K562 (cell line): Measurements from ENCODE around the gene PTPN14. TPM values are rescaled to one million over a fixed set of nuclear protein-coding genes. Genes with fewer than 3 reads are reported as not detected.

Experiments
- ATAC-seq: fragments of 200-7000 bp; cut with Tn5 transposase; 3 replicates; pipeline ENCODE4 v1.9.1; 2020; ENCODE audit warnings: moderate library complexity
- BruUV-seq: library from RNA; stranded (reverse); fragments of 400-500 nt; replicated peaks from 2 replicates; lab custom pipeline; 2021; lab: Mats Ljungman, UMichigan
- CTCF ChIA-PET: fragments of 300-600 bp; formaldehyde crosslinking; extraction: SDS; loops from one replicate; lab custom pipeline; 2021; ENCODE audit warnings: low intra/inter-chr PET ratio; lab: Yijun Ruan, JAX
- POLR2A ChIA-PET: fragments of 300-600, 350-650 bp; sonication (Branson Sonifier 250); formaldehyde crosslinking; extraction: SDS; loops from one replicate; lab custom pipeline; 2021; ENCODE audit warnings: antibody characterized with exemption, inconsistent platforms; lab: Yijun Ruan, JAX
- DNase-seq, 4 experiments: peaks; one replicate each; pipeline versions ENCODE4 v3.0.0 to v3.0.0-alpha.2; 2011 to 2018; ENCODE audit warnings: low spot score in 3 of 4, mixed read lengths in 3 of 4; ENCODE audit errors: extremely low read depth in 1 of 4
- FAIRE-seq: peaks from 2 replicates; lab custom pipeline; 2011; peaks lifted over from hg19 to GRCh38; lab: Jason Lieb, UNC
- H2AFZ ChIP-seq: 2 replicates; pipeline ENCODE4 v1.6.0; 2011; ENCODE audit warnings: low read depth, low read length, control low read depth, inconsistent platforms
- H3K27ac ChIP-seq: fragments of 200-600 bp; 3 replicates; pipeline ENCODE4 v1.8.0; 2011; ENCODE audit warnings: low read depth, mild to moderate bottlenecking, control low read depth, inconsistent platforms, low read length, moderate library complexity, mixed read lengths; ENCODE audit errors: extremely low read depth
- H3K27me3 ChIP-seq, 2 experiments: fragments of 300-600 bp in 1 of 2; 2 replicates in 1 of 2; 3 replicates in 1 of 2; pipeline versions ENCODE4 v1.6.0 to v1.8.0; 2011; ENCODE audit warnings: inconsistent platforms in 2 of 2, low read length in 2 of 2, mild to moderate bottlenecking in 1 of 2, mixed read lengths in 1 of 2, moderate library complexity in 1 of 2; ENCODE audit not compliant: control insufficient read depth in 2 of 2, insufficient read depth in 2 of 2
- H3K36me3 ChIP-seq: fragments of 300-600 bp; 3 replicates; pipeline ENCODE4 v1.8.0; 2011; ENCODE audit warnings: mild to moderate bottlenecking, low read length, inconsistent platforms; ENCODE audit not compliant: control insufficient read depth, insufficient read depth
- H3K4me1 ChIP-seq, 2 experiments: fragments of 200-600 bp in 1 of 2; replicated peaks in 1 of 2; 2 replicates in 1 of 2; 3 replicates in 1 of 2; pipeline versions ENCODE4 v1.5.1 to v1.8.0; 2011; ENCODE audit warnings: inconsistent platforms in 2 of 2, low read length in 2 of 2, mild to moderate bottlenecking in 1 of 2, mixed read lengths in 1 of 2, moderate library complexity in 1 of 2; ENCODE audit not compliant: control insufficient read depth in 2 of 2, insufficient read depth in 2 of 2
- H3K4me2 ChIP-seq: 2 replicates; pipeline ENCODE4 v1.6.1; 2011; ENCODE audit warnings: low read length, control low read depth, inconsistent platforms, mixed read lengths; ENCODE audit not compliant: insufficient read depth
- H3K4me3 ChIP-seq: fragments of 200-600 bp; sonication (generic), shearing (Covaris generic); 2 replicates; pipeline ENCODE4 v1.5.1; 2016; ENCODE audit warnings: control low read depth, inconsistent platforms
- H3K79me2 ChIP-seq: fragments of 200-600 bp; 3 replicates; pipeline ENCODE4 v1.8.0; 2011; ENCODE audit warnings: low read length, inconsistent platforms; ENCODE audit not compliant: control insufficient read depth, insufficient read depth
- H3K9ac ChIP-seq, 2 experiments: 2 replicates each; pipeline versions ENCODE4 v1.6.0 to v1.6.1; 2011; ENCODE audit warnings: low read depth in 2 of 2, low read length in 2 of 2, control low read depth in 1 of 2, inconsistent platforms in 1 of 2, mild to moderate bottlenecking in 1 of 2, mixed read lengths in 1 of 2; ENCODE audit not compliant: insufficient read depth in 1 of 2
- H3K9me1 ChIP-seq: one replicate; pipeline ENCODE4 v1.6.0; 2011; ENCODE audit warnings: inconsistent platforms, mild to moderate bottlenecking, low read length, moderate library complexity; ENCODE audit not compliant: control insufficient read depth, insufficient read depth
- H3K9me3 ChIP-seq: replicated peaks from 2 replicates; pipeline ENCODE4 v1.5.1; 2011; ENCODE audit warnings: low read depth, low read length, inconsistent platforms; ENCODE audit not compliant: control insufficient read depth, insufficient read depth
- H4K20me1 ChIP-seq: replicated peaks from 2 replicates; pipeline ENCODE4 v1.6.1; 2011; ENCODE audit warnings: low read length, inconsistent platforms, mixed read lengths; ENCODE audit not compliant: control insufficient read depth, insufficient read depth
- FOSL1 ChIP-seq: fragments of 200-800 bp; sonication (Bioruptor generic); conservative IDR thresholded peaks from 2 replicates; pipeline ENCODE4 v1.6.1; 2016; ENCODE audit warnings: missing genetic modification characterization, missing compliant biosample characterization
- KDM5B ChIP-seq: fragments of 200-600 bp; sonication (generic); IDR thresholded peaks from 2 replicates; pipeline ENCODE4 v1.6.1; 2012; ENCODE audit warnings: low read depth, mild to moderate bottlenecking, moderate library complexity, low read length, control low read depth, inconsistent platforms; ENCODE audit not compliant: insufficient replicate concordance
- RFX7 ChIP-seq: fragments of 250-450 bp; sonication (Bioruptor Pico); IDR thresholded peaks from 2 replicates; pipeline ENCODE4 v1.5.1; 2021; ENCODE audit warnings: mild to moderate bottlenecking
- TCF3 ChIP-seq: sonication (generic); formaldehyde crosslinking; IDR thresholded peaks from 2 replicates; pipeline ENCODE4 v1.4.0; 2020; ENCODE audit warnings: mild to moderate bottlenecking, missing genetic modification reagents
- UBTF ChIP-seq, 2 experiments: IDR thresholded peaks; 2 replicates each; pipeline ENCODE4 v1.6.1; 2012; ENCODE audit warnings: improper control_type of control experiment in 2 of 2, low read depth in 2 of 2, low read length in 2 of 2, borderline replicate concordance in 1 of 2
- WGBS: fragments of 100-300 bp; shearing (Covaris generic); methylation state at CpG from one replicate; pipeline ENCODE4 v1.1.6; 2016; ENCODE audit warnings: low coverage, mixed read lengths; ENCODE audit not compliant: insufficient coverage; ENCODE audit errors: missing lambda C conversion rate; 5-methylcytosine and 5-hydroxymethylcytosine counted together
- in situ Hi-C: fragments of 300-500 bp; cut with MboI; formaldehyde crosslinking; loops from 4 replicates; pipeline ENCODE4 v1.15.0; 2018; ENCODE audit warnings: inconsistent platforms, mixed read lengths
- intact Hi-C: fragments of 100-400 bp; cut with micrococcal nuclease; formaldehyde crosslinking; loops from 2 replicates; pipeline ENCODE4 v1.14.2; 2022
- polyA plus RNA-seq, 8 experiments: library from polyadenylated mRNA; depleted of rRNA in 4 of 8; stranded (reverse) in 5 of 8; unstranded in 3 of 8; fragments of >200 nt; fragmentation: Nextera tagmentation in 2 of 8; fragmentation: Illumina TruSeq in 1 of 8; extraction: Ambion mirVana in 2 of 8; extraction: Trizol in 1 of 8; gene quantifications; 2 replicates each; pipeline versions ENCODE4 v1.2.1 to v1.2.3, GENCODE V29; 2011 to 2014; ENCODE audit warnings: inconsistent platforms in 1 of 8, missing spikeins in 1 of 8
- total RNA-seq, 7 experiments: library from RNA; depleted of rRNA in 6 of 7; stranded (reverse); fragments of >200 nt in 6 of 7; fragmentation: Illumina TruSeq in 2 of 7; extraction: Trizol in 2 of 7; gene quantifications; 2 replicates each; pipeline versions ENCODE4 v1.2.1 to v1.2.3, GENCODE V29; 2011 to 2021; ENCODE audit warnings: low replicate concordance in 1 of 7
- TF ChIP-seq, protein P1 (sequence below): fragments of 250-450 bp; sonication (Bioruptor Pico); IDR thresholded peaks from 2 replicates; pipeline ENCODE4 v1.5.0; 2021

PTPN14 gene
- total and polyA plus RNA-seq, 9 of the 15 experiments (the other 6 are each of a cell fraction or from before 2014, with no cell fraction given): 0.01 to 0.29 (median 0.04) TPM; not detected in 6

- in situ Hi-C loops: no loop called here
- CTCF ChIA-PET: no interaction called here
- H3K9me3 ChIP-seq: peaks cover 6% of the 10 kb centered on the region; the same call in 1 of the 2 replicates
Measured at GRCh38 chr1:214349008-214349407, 202.4 kb downstream of the PTPN14 start.

More at GRCh38 chr1:214349008-214349407, 202.4 kb downstream of the PTPN14 start:
- no peaks in the 10 kb centered on the region for H4K20me1 ChIP-seq
- no peak overlapping the region for H2AFZ ChIP-seq
- no peak overlapping the region for H3K9ac ChIP-seq
- no peaks in the 10 kb centered on the region for H3K36me3 ChIP-seq
- no peak overlapping the region for H3K27ac ChIP-seq
- H3K4me1 ChIP-seq: no peaks in the 10 kb centered on the region
- no peaks in the 10 kb centered on the region for H3K9me1 ChIP-seq
- FAIRE-seq: no peak
- no peak for DNase-seq
- H3K79me2 ChIP-seq: no peaks in the 10 kb centered on the region
- no TSS peak for BruUV-seq
- 5% methylated on average over 5 of the region's 5 CpGs for WGBS
- ATAC-seq: peak; percentile 41; the same call in 1 of the 3 replicates
- no peak overlapping the region for H3K4me2 ChIP-seq
- POLR2A ChIA-PET: no interaction called here
- intact Hi-C loops: no loop called here
- peaks cover 0 to 10% of the 10 kb centered on the region in 2 experiments; a peak in 3 of 5 replicates for H3K27me3 ChIP-seq
- H3K4me3 ChIP-seq: no peak overlapping the region
- no peak for TF ChIP-seq RFX7
- TF ChIP-seq, protein P1, sequence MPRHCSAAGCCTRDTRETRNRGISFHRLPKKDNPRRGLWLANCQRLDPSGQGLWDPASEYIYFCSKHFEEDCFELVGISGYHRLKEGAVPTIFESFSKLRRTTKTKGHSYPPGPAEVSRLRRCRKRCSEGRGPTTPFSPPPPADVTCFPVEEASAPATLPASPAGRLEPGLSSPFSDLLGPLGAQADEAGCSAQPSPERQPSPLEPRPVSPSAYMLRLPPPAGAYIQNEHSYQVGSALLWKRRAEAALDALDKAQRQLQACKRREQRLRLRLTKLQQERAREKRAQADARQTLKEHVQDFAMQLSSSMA: no peak
- no peak for TF ChIP-seq UBTF (IDR thresholded peaks at IDR 0.05; ENCODE audit: borderline replicate concordance in 1 of 2, low read depth in 2 of 2, low read length in 2 of 2)
- TF ChIP-seq KDM5B: no peak
- no peak for TF ChIP-seq FOSL1
- TF ChIP-seq TCF3 (CRISPR knock-in tag): no peak
